K562 (cell line): ENCODE results near the gene MIEF1. TPM values are rescaled to one million over a fixed set of nuclear protein-coding genes. Genes with fewer than 3 reads are reported as not detected.

Experiments used
- CCNT2 ChIP-seq: IDR thresholded peaks from 2 replicates; pipeline ENCODE4 v1.6.1; 2011; ENCODE audit warnings: borderline replicate concordance, low read depth, mild to moderate bottlenecking, moderate library complexity, mixed read lengths, low read length; ENCODE audit not compliant: insufficient read length; ENCODE audit errors: extremely low read depth
- CXXC5 ChIP-seq: fragments of 250-450 bp; sonication (Bioruptor Pico); IDR thresholded peaks from 2 replicates; pipeline ENCODE4 v1.8.0; 2022; ENCODE audit warnings: inconsistent platforms, mild to moderate bottlenecking, moderate library complexity
- EGR1 ChIP-seq: fragments of 450-650 bp; conservative IDR thresholded peaks from 2 replicates; pipeline ENCODE4 v1.6.1; 2017; ENCODE audit warnings: mild to moderate bottlenecking
- HLTF ChIP-seq: fragments of 450-650 bp; IDR thresholded peaks from 2 replicates; pipeline ENCODE4 v1.6.1; 2016
- HNRNPL ChIP-seq: fragments of 200-400 bp; formaldehyde crosslinking; IDR thresholded peaks from 2 replicates; pipeline ENCODE4 v1.6.1; 2017; ENCODE audit warnings: low read depth, mild to moderate bottlenecking, low read length
- POLR3G ChIP-seq: IDR thresholded peaks from 2 replicates; pipeline ENCODE4 v1.6.1; 2011; ENCODE audit not compliant: insufficient read length, insufficient replicate concordance; ENCODE audit errors: extremely low read depth
- RFX7 ChIP-seq: fragments of 250-450 bp; sonication (Bioruptor Pico); IDR thresholded peaks from 2 replicates; pipeline ENCODE4 v1.5.1; 2021; ENCODE audit warnings: mild to moderate bottlenecking
- SMAD1 ChIP-seq: fragments of 150-350 bp; IDR thresholded peaks from 2 replicates; pipeline ENCODE4 v1.6.1; 2014; ENCODE audit warnings: low read length, low read depth; ENCODE audit not compliant: partially characterized antibody
- STAT5A ChIP-seq: IDR thresholded peaks from 2 replicates; pipeline ENCODE4 v1.6.1; 2012; ENCODE audit warnings: low read length, inconsistent platforms, borderline replicate concordance
- TEAD1 ChIP-seq, 2 experiments: fragments of 450-650 bp in 1 of 2; sonication (generic) in 1 of 2; formaldehyde crosslinking; IDR thresholded peaks; 2 replicates each; pipeline versions ENCODE4 v1.4.0 to v1.8.0; 2020 to 2022; ENCODE audit warnings: mild to moderate bottlenecking in 2 of 2, missing genetic modification reagents in 1 of 2
- TRIM28 ChIP-seq: fragments of 450-650 bp; IDR thresholded peaks from 2 replicates; pipeline ENCODE4 v1.6.1; 2017
- ZBTB2 ChIP-seq: fragments of 450-650 bp; IDR thresholded peaks from 2 replicates; pipeline ENCODE4 v1.6.1; 2016; ENCODE audit warnings: antibody characterized with exemption
- ZHX1 ChIP-seq: fragments of 150-350 bp; conservative IDR thresholded peaks from 2 replicates; pipeline ENCODE4 v1.6.1; 2014; ENCODE audit warnings: low read length
- ZNF445 ChIP-seq: fragments of 250-450 bp; sonication (Bioruptor Pico); IDR thresholded peaks from 2 replicates; pipeline ENCODE4 v1.4.0; 2020; ENCODE audit warnings: low read depth, mild to moderate bottlenecking, moderate library complexity
- ZNF778 ChIP-seq: fragments of 450-650 bp; formaldehyde crosslinking; IDR thresholded peaks from 2 replicates; pipeline ENCODE4 v1.4.0; 2020; ENCODE audit warnings: mild to moderate bottlenecking, moderate library complexity
- polyA plus RNA-seq, 8 experiments: library from polyadenylated mRNA; depleted of rRNA in 4 of 8; stranded (reverse) in 5 of 8; unstranded in 3 of 8; fragments of >200 nt; fragmentation: Nextera tagmentation in 2 of 8; fragmentation: Illumina TruSeq in 1 of 8; extraction: Ambion mirVana in 2 of 8; extraction: Trizol in 1 of 8; gene quantifications; 2 replicates each; pipeline versions ENCODE4 v1.2.1 to v1.2.3, GENCODE V29; 2011 to 2014; ENCODE audit warnings: inconsistent platforms in 1 of 8, missing spikeins in 1 of 8
- total RNA-seq, 7 experiments: library from RNA; depleted of rRNA in 6 of 7; stranded (reverse); fragments of >200 nt in 6 of 7; fragmentation: Illumina TruSeq in 2 of 7; extraction: Trizol in 2 of 7; gene quantifications; 2 replicates each; pipeline versions ENCODE4 v1.2.1 to v1.2.3, GENCODE V29; 2011 to 2021; ENCODE audit warnings: low replicate concordance in 1 of 7
- TF ChIP-seq, protein P1 (sequence below): fragments of 450-650 bp; IDR thresholded peaks from 2 replicates; pipeline ENCODE4 v1.6.1; 2017; ENCODE audit warnings: antibody characterized with exemption
- TF ChIP-seq, protein P2 (sequence below): fragments of 450-650 bp; IDR thresholded peaks from 2 replicates; pipeline ENCODE4 v1.6.1; 2018; ENCODE audit not compliant: partially characterized antibody
- TF ChIP-seq, protein P3 (sequence below): fragments of 250-450 bp; sonication (Bioruptor Pico); IDR thresholded peaks from 2 replicates; pipeline ENCODE4 v1.5.0; 2021

Gene MIEF1
- total and polyA plus RNA-seq, 9 of the 15 experiments (the other 6 are each of a cell fraction or from before 2014, with no cell fraction given), result 10.9 to 51.8 (median 25.5) TPM

DNA sequence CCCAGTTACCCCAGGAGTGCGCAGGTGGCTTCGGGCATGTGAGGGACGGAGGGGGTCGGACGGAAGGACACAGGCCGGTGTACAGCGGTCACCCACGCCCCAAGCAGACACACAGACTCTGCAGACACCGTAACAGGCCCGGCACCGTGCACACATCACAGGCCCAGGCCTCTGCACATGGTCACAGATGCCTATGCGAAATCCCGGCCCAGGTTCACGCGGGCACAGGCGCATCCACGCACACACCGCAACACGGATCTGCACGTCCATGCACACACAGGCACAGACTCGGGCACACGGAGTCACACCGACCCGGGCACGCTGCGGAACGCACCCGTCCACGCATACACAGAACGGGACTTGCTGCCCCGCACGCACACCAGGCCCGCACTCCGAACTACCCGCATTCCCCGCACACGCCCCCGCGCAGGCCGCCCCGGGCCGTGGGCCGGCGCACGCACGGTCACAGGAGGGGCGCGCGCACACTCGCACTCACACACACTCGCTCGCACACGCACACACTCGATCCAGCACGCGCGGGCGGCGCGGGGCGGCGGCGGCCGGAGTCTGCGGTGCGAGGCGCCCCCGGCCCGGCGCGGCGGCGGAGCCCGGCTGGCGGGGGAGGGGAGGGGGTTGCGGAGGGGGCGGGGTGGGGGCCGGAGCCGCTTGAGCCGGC is 45.4 kb upstream of the MIEF1 start, which contains the start of gene MGAT3 (continued):
- no peak for TF ChIP-seq ZBTB2
- no peak for TF ChIP-seq HLTF
- TF ChIP-seq SMAD1, result no peak
- TF ChIP-seq TEAD1 (CRISPR knock-in tag; IDR thresholded peaks at IDR 0.05), result peak in 1 of 2 experiments; percentile 31; a peak in 1 of 4 replicates
- TF ChIP-seq RFX7 (CRISPR knock-in tag), result no peak
- TF ChIP-seq, protein P1, sequence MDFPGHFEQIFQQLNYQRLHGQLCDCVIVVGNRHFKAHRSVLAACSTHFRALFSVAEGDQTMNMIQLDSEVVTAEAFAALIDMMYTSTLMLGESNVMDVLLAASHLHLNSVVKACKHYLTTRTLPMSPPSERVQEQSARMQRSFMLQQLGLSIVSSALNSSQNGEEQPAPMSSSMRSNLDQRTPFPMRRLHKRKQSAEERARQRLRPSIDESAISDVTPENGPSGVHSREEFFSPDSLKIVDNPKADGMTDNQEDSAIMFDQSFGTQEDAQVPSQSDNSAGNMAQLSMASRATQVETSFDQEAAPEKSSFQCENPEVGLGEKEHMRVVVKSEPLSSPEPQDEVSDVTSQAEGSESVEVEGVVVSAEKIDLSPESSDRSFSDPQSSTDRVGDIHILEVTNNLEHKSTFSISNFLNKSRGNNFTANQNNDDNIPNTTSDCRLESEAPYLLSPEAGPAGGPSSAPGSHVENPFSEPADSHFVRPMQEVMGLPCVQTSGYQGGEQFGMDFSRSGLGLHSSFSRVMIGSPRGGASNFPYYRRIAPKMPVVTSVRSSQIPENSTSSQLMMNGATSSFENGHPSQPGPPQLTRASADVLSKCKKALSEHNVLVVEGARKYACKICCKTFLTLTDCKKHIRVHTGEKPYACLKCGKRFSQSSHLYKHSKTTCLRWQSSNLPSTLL, result no peak
- TF ChIP-seq, protein P2, sequence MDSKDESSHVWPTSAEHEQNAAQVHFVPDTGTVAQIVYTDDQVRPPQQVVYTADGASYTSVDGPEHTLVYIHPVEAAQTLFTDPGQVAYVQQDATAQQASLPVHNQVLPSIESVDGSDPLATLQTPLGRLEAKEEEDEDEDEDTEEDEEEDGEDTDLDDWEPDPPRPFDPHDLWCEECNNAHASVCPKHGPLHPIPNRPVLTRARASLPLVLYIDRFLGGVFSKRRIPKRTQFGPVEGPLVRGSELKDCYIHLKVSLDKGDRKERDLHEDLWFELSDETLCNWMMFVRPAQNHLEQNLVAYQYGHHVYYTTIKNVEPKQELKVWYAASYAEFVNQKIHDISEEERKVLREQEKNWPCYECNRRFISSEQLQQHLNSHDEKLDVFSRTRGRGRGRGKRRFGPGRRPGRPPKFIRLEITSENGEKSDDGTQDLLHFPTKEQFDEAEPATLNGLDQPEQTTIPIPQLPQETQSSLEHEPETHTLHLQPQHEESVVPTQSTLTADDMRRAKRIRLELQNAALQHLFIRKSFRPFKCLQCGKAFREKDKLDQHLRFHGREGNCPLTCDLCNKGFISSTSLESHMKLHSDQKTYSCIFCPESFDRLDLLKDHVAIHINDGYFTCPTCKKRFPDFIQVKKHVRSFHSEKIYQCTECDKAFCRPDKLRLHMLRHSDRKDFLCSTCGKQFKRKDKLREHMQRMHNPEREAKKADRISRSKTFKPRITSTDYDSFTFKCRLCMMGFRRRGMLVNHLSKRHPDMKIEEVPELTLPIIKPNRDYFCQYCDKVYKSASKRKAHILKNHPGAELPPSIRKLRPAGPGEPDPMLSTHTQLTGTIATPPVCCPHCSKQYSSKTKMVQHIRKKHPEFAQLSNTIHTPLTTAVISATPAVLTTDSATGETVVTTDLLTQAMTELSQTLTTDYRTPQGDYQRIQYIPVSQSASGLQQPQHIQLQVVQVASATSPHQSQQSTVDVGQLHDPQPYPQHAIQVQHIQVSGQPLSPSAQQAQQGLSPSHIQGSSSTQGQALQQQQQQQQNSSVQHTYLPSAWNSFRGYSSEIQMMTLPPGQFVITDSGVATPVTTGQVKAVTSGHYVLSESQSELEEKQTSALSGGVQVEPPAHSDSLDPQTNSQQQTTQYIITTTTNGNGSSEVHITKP, result no peak
- no peak for TF ChIP-seq TRIM28
- TF ChIP-seq CCNT2, result peak; percentile 30
- no peak for TF ChIP-seq ZNF778 (CRISPR knock-in tag)
- TF ChIP-seq STAT5A, result no peak
- peak; percentile 57; the same call in 1 of the 2 replicates for TF ChIP-seq EGR1
- no peak for TF ChIP-seq POLR3G
- peak; percentile 38; the same call in 1 of the 2 replicates for TF ChIP-seq HNRNPL
- TF ChIP-seq ZNF445 (CRISPR knock-in tag), result no peak
- TF ChIP-seq, protein P3, sequence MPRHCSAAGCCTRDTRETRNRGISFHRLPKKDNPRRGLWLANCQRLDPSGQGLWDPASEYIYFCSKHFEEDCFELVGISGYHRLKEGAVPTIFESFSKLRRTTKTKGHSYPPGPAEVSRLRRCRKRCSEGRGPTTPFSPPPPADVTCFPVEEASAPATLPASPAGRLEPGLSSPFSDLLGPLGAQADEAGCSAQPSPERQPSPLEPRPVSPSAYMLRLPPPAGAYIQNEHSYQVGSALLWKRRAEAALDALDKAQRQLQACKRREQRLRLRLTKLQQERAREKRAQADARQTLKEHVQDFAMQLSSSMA, result no peak
- peak; percentile 6; the same call in 1 of the 2 replicates for TF ChIP-seq CXXC5
- no peak for TF ChIP-seq ZHX1
